ENCODE data around the gene RAB11FIP2.

RAB11FIP2 gene

DNA sequence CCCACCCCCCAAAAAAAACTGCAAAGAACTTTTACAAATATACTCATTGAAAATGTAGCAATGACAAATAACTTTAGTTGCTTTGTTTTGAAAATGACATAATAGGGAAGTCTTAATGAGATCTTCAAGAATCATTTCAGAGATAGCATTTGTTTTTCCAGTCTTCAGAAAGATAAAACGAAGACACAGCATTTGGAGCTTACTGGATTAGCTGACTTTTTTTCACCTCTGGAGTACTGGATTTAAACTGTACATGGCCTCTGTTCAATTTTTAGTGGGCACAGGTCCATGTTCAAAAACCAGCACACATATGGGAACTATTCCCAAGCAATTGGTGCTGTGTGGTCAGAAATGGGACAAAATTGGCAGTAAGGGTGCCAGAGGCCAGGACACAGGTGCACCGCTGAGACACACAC is 3.9 kb downstream of the RAB11FIP2 start:
- no peaks in the 10 kb centered on the region for H3K9me3 Mint-ChIP-seq
- peaks cover 62% of the 10 kb centered on the region for H3K4me1 Mint-ChIP-seq
- H3K4me3 Mint-ChIP-seq = no peak overlapping the region
- no peak overlapping the region for H3K27ac Mint-ChIP-seq
- H3K36me3 Mint-ChIP-seq = peaks cover 14% of the 10 kb centered on the region
- no peaks in the 10 kb centered on the region for H3K27me3 Mint-ChIP-seq

DNA sequence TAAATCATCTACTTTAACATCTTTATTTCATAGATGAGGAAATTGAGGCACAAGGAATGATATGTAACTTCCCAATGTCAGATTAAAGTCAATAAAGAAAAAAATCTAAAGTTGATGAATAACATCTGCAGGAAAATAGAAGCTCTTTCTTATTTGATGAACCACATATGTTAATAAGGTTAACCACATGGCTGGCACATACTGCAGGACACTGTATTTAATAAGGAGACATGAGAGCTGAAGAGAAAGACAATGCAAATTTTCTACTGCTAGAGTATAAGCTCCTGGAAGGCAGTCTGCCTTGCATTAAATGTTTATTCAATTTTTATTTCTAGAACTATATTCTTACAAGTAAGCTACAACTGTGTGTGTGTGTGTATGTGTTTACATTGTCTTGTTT is 4.4 kb downstream of the RAB11FIP2 start:
- Mint-ChIP-seq H3K27ac (no peak overlapping the region), H3K27me3 (no peaks in the 10 kb centered on the region), H3K36me3 (peaks cover 14% of the 10 kb centered on the region), H3K4me1 (peaks cover 62% of the 10 kb centered on the region), H3K9me3 (no peaks in the 10 kb centered on the region), H3K4me3 (no peak overlapping the region)

- no peak overlapping the region for H3K27ac Mint-ChIP-seq
- peaks cover 14% of the 10 kb centered on the region for H3K36me3 Mint-ChIP-seq
- H3K27me3 Mint-ChIP-seq = no peaks in the 10 kb centered on the region
- H3K4me1 Mint-ChIP-seq = peaks cover 72% of the 10 kb centered on the region
- no peak overlapping the region for H3K4me3 Mint-ChIP-seq
- no peaks in the 10 kb centered on the region for H3K9me3 Mint-ChIP-seq
Measured at GRCh38 chr10:118041316-118041715, 5.4 kb downstream of the RAB11FIP2 start.

DNA sequence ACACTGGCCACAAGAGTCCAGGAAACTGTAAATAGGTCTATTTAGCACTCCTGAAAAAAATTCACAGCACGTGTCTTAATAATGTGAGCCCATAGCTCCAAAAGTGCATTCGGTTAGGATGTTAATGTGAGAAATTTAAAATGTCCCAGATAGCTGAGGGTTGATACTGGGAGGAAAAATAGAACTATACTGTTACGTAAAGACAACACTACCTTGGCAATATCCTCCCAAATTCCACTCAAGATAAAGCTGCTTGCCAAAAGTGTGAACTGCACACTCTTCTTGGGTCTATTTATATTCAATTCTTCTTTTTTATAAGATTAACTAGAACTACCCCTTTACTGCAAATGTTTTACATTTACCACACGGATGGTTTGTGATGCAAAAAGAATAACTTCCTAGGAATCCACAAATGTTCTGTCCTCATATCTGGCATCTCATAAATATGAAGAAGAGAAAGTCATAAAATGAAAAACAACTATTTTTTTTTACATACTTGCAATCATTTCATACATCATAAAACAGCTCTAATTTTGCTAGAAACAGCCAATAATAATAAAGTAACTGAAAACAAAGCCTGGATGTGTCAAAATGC is 10.4 kb downstream of the RAB11FIP2 start:
- no peak overlapping the region for H3K27ac Mint-ChIP-seq
- peaks cover 55% of the 10 kb centered on the region for H3K4me1 Mint-ChIP-seq
- peaks cover 19% of the 10 kb centered on the region for H3K36me3 Mint-ChIP-seq
- H3K9me3 Mint-ChIP-seq = no peaks in the 10 kb centered on the region
- no peaks in the 10 kb centered on the region for H3K27me3 Mint-ChIP-seq
- H3K4me3 Mint-ChIP-seq = no peak overlapping the region

GRCh38 chr10:118035354-118036005 is 11.3 kb downstream of the RAB11FIP2 start:
- H3K27me3 Mint-ChIP-seq = no peaks in the 10 kb centered on the region
- H3K4me1 Mint-ChIP-seq = peaks cover 54% of the 10 kb centered on the region
- H3K36me3 Mint-ChIP-seq = peaks cover 17% of the 10 kb centered on the region
- peak overlapping the region; percentile 51 for H3K4me3 Mint-ChIP-seq
- H3K27ac Mint-ChIP-seq = peak overlapping the region; percentile 51
- H3K9me3 Mint-ChIP-seq = no peaks in the 10 kb centered on the region

GRCh38 chr10:118034791-118035261 is 11.9 kb downstream of the RAB11FIP2 start:
- no peak overlapping the region for H3K27ac Mint-ChIP-seq
- H3K9me3 Mint-ChIP-seq = no peaks in the 10 kb centered on the region

GRCh38 chr10:118033905-118034304 is 12.8 kb downstream of the RAB11FIP2 start:
- Mint-ChIP-seq H3K36me3 (peaks cover 11% of the 10 kb centered on the region), H3K27ac (no peak overlapping the region), H3K27me3 (no peaks in the 10 kb centered on the region), H3K4me1 (peaks cover 52% of the 10 kb centered on the region), H3K4me3 (no peak overlapping the region), H3K9me3 (no peaks in the 10 kb centered on the region)

More at GRCh38 chr10:118034791-118035261, 11.9 kb downstream of the RAB11FIP2 start:
- H3K4me3 Mint-ChIP-seq = no peak overlapping the region
- no peaks in the 10 kb centered on the region for H3K27me3 Mint-ChIP-seq
- H3K36me3 Mint-ChIP-seq = peaks cover 13% of the 10 kb centered on the region
- peaks cover 52% of the 10 kb centered on the region for H3K4me1 Mint-ChIP-seq

DNA sequence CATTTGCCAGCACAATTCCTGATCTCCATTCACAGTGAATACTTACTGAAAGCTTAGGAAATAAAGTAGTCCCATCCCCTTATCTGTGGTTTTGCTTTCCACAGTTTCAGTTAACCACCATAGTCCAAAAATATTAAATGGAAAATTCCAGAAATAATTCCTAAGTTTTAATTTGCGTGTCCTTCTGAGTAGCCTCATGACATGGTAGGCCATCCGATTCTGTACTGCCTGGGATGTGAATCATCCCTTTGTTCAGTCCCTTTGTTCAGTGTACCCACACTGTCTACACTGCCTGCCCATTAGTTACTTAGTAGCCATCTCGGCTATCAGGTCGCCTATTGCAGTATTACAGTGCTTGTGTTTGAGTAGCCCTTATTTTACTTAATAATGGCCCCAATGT is 14.2 kb downstream of the RAB11FIP2 start:
- Mint-ChIP-seq H3K4me3 (no peak overlapping the region), H3K36me3 (peaks cover 10% of the 10 kb centered on the region), H3K9me3 (no peaks in the 10 kb centered on the region), H3K4me1 (peaks cover 54% of the 10 kb centered on the region), H3K27me3 (no peaks in the 10 kb centered on the region), H3K27ac (no peak overlapping the region)

GRCh38 chr10:118031351-118032075 is 15.2 kb downstream of the RAB11FIP2 start:
- Mint-ChIP-seq H3K4me1 (peaks cover 46% of the 10 kb centered on the region), H3K36me3 (peaks cover 10% of the 10 kb centered on the region), H3K27ac (no peak overlapping the region), H3K4me3 (no peak overlapping the region), H3K9me3 (no peaks in the 10 kb centered on the region), H3K27me3 (no peaks in the 10 kb centered on the region)

DNA sequence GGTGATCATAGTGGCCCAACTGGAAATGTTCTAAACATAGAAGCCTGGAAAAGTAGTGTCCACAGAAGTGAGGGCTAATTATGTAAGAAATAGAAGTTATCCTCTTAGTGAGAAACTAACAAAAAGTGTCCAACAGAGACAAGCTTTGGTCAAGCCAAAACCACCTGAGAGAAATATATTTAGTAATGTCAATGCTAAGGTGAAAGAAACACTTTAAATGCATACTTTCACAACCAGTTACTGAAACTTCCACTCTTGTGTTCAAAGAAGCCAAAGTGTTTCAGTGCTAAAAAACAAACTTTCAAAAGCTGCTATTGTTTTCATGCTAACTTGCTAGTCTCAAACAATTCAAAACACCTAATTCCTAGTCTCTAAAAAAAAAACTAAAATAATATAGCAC is 18.1 kb downstream of the RAB11FIP2 start:
- peaks cover 30% of the 10 kb centered on the region for H3K4me1 Mint-ChIP-seq
- no peak overlapping the region for H3K27ac Mint-ChIP-seq
- no peaks in the 10 kb centered on the region for H3K9me3 Mint-ChIP-seq
- H3K4me3 Mint-ChIP-seq = no peak overlapping the region
- H3K36me3 Mint-ChIP-seq = peaks cover 13% of the 10 kb centered on the region
- H3K27me3 Mint-ChIP-seq = no peaks in the 10 kb centered on the region

GRCh38 chr10:118027397-118027796 is 19.3 kb downstream of the RAB11FIP2 start:
- H3K36me3 Mint-ChIP-seq = peaks cover 10% of the 10 kb centered on the region
- H3K4me3 Mint-ChIP-seq = no peak overlapping the region
- H3K27ac Mint-ChIP-seq = no peak overlapping the region
- peaks cover 29% of the 10 kb centered on the region for H3K4me1 Mint-ChIP-seq
- H3K27me3 Mint-ChIP-seq = no peaks in the 10 kb centered on the region
- H3K9me3 Mint-ChIP-seq = no peaks in the 10 kb centered on the region

GRCh38 chr10:118026936-118027335 is 19.8 kb downstream of the RAB11FIP2 start:
- Mint-ChIP-seq H3K9me3 (no peaks in the 10 kb centered on the region), H3K4me1 (peaks cover 24% of the 10 kb centered on the region), H3K27me3 (no peaks in the 10 kb centered on the region), H3K4me3 (no peak overlapping the region), H3K27ac (no peak overlapping the region), H3K36me3 (peaks cover 8% of the 10 kb centered on the region)

DNA sequence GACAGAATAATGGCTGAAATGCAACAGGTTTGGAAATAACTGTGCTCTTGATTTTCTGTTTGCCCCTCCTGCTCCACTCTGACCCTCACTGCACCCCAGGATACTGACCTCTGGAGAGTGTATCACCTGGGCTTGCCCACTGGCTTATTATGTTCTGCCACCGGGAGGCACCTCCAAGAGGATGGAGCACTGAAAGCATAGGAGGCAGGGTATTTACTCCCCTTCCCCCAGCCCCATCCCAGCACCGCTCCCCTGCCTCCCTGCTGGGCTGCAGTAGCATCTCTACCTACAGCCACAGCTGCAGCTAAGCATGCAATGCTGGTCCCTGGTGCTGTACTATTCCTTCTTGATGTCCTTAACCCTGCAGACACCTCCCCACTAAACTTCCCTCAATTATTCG is 26.4 kb downstream of the RAB11FIP2 start:
- no peaks in the 10 kb centered on the region for H3K27me3 Mint-ChIP-seq
- H3K9me3 Mint-ChIP-seq = no peaks in the 10 kb centered on the region
- no peak overlapping the region for H3K4me3 Mint-ChIP-seq
- peaks cover 4% of the 10 kb centered on the region for H3K36me3 Mint-ChIP-seq
- H3K4me1 Mint-ChIP-seq = no peaks in the 10 kb centered on the region
- no peak overlapping the region for H3K27ac Mint-ChIP-seq

GRCh38 chr10:118017850-118018249 is 28.9 kb downstream of the RAB11FIP2 start:
- Mint-ChIP-seq H3K27me3 (no peaks in the 10 kb centered on the region), H3K27ac (no peak overlapping the region), H3K9me3 (no peaks in the 10 kb centered on the region), H3K36me3 (peaks cover 12% of the 10 kb centered on the region), H3K4me1 (no peaks in the 10 kb centered on the region), H3K4me3 (no peak overlapping the region)

DNA sequence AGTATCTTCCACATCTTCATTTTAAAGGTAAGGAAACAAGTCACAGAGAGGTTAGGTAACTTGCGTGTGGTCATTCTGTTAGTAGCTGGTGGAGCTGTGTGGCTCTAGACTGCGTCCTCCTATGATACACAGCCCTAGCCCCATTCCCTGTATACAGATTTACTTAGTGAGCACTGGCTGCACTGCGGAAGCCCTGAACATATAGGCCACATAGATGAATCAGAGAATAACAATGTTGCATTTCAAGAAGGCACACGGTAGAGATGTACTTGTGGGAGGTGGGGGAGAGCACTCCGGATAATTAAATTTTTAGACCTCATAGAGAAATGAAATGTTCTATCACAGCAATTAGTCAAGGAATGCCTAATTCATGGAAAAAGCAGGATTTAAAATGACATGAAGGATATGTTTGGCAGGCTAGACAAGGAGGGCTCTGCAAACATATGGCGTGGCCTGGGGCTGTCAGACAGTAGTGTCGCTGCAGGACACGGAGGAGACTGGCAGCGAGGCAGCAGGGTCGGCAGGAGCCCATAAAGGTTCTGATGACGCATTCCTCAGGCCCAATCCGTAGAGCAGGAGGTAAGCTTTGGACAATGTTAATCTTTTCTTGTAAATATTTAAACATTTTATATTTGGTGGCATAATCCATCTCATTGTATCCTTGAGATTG is 29.5 kb downstream of the RAB11FIP2 start:
- no peaks in the 10 kb centered on the region for H3K4me1 Mint-ChIP-seq
- H3K36me3 Mint-ChIP-seq = peaks cover 12% of the 10 kb centered on the region
- no peaks in the 10 kb centered on the region for H3K9me3 Mint-ChIP-seq
- H3K27me3 Mint-ChIP-seq = no peaks in the 10 kb centered on the region
- no peak overlapping the region for H3K4me3 Mint-ChIP-seq
- no peak overlapping the region for H3K27ac Mint-ChIP-seq

Measured in activated naive CD4-positive, alpha-beta T cell treated with anti-CD3 and anti-CD28 coated beads, Interleukin-2, amount 50 U/mL, for 24 hours (primary cell).